HG03060 (cell line): Measurements from ENCODE around the gene VIL1.

Experiments
- ATAC-seq: cut with Tn5 transposase; IDR thresholded peaks from one replicate; pipeline ENCODE4 v1.9.1; 2021; ENCODE audit warnings: low read depth, moderate number of reproducible peaks; ENCODE audit not compliant: unreplicated experiment

Gene VIL1

DNA sequence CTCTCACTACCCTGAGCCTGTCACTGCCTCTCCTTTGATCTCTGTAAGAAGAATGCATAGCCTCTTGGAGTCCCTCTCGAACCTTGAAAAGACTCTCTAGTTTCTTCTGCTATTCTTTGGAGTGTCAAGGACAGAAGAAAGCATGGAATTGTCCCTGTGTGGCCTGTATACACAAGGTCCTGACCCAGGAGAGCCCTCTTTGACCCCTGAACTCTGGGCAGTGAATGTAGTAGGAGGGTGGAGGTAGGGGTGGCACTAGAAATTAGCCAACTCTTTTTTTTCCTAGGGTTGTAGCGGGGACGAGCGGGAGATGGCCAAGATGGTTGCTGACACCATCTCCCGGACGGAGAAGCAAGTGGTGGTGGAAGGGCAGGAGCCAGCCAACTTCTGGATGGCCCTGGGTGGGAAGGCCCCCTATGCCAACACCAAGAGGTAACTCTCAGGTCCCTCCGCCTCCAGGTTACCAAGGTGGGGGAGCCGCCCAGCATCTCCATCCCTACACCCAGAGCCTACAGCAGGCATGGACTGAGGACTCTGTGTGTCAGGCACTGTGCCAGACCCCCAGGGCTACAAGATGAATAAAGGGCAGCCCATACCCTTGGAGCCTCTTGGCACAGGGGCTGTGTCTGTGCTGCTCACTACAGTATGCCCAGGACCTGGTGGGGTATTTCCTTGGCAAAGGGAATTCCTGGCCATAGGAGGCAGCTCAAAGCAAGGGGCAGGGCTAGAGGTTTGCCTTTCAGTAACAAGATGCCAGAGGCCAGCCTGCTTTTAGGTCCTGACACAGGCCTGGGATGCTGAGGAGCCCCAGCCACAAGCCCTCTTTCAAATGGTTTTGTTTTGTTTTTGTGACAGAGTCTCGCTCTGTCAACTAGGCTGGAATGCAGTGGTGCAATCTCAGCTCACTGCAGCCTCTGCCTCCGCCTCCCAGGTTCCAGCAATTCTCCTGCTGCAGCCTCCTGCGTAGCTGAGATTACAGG, 16.4 kb downstream of the VIL1 start:
- ATAC-seq = no peak

DNA sequence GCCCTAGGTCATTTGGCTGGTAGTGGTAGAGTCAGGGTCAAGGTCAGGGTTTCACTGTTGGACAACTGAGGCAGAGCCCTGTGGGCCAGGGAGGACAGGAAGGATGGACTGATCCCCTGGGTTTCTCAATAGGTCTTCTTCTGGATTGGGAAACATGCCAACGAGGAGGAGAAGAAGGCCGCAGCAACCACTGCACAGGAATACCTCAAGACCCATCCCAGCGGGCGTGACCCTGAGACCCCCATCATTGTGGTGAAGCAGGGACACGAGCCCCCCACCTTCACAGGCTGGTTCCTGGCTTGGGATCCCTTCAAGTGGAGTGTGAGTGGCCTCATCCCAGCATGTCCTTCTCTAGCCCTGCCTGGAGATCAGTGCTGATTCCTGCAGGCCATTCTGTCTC, 18.1 kb downstream of the VIL1 start:
- ATAC-seq = no peak

DNA sequence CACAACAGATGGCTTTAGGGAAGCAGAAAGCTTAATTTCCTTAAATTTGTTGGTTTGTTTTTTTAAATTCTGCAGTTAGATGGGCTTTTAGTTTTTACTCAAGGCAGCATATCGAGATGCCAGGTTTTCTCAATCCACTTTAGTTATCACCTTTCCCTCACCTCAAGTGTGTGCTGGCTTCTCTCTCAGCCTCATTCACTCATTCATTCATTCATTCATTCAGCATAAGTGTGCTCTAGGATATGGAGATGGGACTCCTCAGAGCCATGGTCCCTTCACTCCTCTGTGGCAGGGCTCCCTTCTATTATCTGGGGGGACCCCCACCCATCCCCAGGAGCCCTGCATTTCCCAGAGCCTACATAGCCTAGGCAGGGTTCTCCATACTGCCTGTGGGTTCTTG, 19.0 kb downstream of the VIL1 start:
- ATAC-seq = no peak

DNA sequence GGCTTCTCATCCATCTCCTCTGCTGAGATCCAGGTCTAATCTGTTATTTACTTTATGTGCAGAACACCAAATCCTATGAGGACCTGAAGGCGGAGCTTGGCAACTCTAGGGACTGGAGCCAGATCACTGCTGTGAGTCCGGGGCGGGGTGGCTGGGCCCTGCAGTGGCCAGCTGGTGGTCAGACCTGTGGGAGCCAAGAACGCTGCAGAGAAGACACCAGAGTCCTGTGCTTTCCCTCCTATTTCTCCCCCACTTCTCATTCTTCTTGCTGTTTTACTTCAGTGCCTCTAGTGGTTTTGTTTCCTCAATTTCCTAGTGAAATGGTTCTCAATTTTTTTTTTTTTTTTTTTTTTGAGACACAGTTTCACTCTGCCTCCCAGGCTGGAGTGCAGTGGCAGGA, 19.7 kb downstream of the VIL1 start:
- ATAC-seq = no peak

- ATAC-seq = no peak
Observed at GRCh38 chr2:218444692-218445357, 25.9 kb downstream of the VIL1 start.

DNA sequence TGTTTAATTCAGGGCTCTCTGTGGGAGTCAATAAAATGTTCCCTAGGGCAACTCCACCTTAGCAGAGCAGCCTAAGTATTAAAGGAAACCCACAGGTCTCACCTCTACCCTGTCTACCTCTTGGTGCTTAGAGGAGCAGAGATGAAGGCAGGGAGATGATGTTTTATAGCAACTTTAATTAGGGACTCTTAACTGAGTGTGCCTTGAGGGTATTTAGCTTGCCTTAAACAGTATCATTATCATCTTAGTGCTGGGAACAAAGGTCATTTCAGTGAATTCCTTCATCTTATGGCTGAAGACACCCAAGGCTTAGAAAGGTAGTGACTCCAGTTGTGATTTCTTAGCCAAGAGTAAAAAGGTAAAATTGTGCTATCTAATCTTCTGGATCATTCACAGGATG, 26.7 kb downstream of the VIL1 start:
- ATAC-seq = no peak

- no peak for ATAC-seq
Observed at GRCh38 chr2:218446547-218446946, 27.6 kb downstream of the VIL1 start.

DNA sequence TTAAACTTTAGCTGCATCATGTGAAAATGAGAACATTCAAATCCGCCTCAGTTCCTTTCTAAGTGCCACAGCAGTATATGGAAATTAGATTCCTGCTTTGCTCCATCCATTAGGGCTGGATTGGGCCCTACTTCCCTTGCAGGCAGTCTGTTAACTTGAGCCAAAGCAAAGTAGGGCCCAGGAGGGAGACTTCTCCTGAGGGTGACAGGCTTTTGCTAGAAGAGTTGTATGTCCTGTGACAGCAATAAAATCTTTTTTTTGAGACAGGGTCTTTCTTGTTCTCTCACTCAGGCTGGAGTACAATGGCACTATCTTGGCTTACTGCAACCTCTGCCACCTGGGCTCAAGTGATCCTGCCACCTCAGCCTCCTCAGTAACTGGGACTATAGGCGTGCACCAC, 28.1 kb downstream of the VIL1 start:
- ATAC-seq = no peak

DNA sequence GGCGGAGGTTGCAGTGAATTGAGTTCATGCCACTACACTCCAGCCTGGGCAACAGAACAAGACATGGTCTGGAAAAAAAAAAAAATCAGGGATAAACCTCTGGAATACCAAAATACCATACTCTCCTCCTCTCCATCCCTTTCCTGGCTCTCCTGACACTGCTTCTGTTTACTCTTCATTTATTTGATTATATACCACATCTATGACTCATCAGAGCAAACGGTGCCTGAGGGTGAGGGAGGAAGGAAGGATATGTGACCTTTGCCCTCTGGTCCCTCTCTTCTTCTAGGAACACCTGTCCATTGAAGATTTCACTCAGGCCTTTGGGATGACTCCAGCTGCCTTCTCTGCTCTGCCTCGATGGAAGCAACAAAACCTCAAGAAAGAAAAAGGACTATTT, 30.0 kb downstream of the VIL1 start:
- no peak for ATAC-seq

DNA sequence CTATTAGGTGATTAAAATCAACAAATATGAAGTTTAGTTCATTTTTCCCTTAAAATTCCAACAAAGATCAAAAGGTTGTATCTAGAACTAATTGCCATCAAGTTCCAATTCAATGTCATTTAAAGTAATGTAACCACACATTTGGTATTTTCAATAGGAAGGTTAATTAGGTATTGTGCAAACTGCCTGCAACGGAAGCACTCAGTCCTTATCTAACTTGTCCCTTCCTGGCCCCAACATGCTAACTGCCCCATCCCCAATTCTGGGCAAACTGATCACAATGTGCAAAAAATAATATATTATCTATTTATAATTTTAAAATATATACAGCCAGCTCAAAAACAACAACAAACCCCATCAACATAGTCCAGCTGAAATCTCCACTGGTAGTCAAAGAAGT, 33.2 kb downstream of the VIL1 start:
- no peak for ATAC-seq

GRCh38 chr2:218456849-218457248, 37.9 kb downstream of the VIL1 start:
- ATAC-seq = no peak

- ATAC-seq = no peak
Observed at GRCh38 chr2:218458598-218458997, 39.7 kb downstream of the VIL1 start.

DNA sequence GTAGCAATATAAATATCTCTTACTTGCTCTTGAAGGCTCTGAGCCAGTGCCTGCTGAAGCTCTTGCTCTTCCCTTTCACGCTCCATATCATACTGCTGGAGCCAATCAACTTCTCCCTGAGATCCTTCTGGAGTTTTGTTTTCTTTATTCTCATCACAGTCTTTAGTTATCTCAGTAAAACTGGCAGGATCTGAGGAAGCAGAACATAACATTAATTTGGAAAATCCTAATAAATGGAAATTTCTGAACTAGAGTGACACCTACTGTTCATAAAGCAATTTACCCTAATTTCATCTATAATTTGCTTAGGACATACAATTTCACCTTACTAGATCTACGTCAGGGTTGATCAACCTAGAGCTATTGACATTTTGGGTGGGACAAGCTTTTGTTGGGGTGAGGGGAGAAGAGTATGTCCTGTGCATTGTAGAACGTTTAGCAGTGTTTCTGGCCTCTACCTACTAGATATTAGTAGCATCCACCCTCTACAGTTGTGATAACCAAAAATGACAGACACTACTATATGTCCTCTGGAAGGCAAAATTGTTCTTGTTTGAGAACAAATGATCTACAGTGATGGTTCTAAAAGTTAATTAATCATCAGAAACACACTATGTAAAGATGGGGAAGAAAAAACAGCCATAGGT, 47.2 kb downstream of the VIL1 start:
- no peak for ATAC-seq

DNA sequence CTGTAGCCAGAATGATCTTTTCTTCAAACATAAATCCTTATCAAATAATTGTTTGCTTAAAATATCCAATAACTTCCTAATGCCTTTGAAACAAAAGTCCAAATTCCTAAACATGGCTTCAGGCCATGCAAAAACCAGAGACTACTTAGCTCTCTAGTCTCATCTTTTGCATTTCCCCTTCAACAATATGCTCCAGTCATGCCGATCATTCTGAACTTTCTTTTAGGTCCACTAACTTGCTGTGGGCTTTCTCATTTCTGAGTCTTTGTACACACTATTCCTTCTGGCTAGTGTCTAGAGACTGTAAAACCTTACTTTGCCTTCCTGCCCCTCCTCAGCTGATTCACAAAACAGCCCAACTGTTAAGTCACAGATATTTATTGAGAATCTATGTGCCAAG, 51.5 kb downstream of the VIL1 start:
- ATAC-seq = no peak

DNA sequence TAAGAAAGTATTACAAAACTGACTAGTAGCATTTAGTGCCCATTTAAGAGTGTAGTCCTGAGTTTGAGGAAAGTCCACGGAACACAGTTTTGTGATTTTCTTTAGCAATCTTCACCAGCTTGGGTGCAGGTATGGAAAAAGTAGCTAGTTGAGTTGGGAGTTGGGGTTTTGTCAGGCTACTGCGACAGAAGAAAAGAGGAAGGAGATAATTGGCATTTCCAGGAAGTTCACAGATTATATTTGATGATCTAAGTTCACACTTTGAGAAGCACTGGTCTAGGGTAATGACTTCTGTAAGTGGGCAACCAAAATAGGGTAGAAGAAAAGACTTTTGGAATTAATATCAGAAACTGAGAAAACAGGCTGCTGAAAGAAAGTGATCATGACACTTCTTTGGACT, 52.1 kb downstream of the VIL1 start:
- ATAC-seq = no peak

- no peak for ATAC-seq
Observed at GRCh38 chr2:218471982-218472381, 53.1 kb downstream of the VIL1 start.

- no peak for ATAC-seq
Observed at GRCh38 chr2:218472988-218473387, 54.1 kb downstream of the VIL1 start.

GRCh38 chr2:218474527-218474926, 55.6 kb downstream of the VIL1 start:
- no peak for ATAC-seq

DNA sequence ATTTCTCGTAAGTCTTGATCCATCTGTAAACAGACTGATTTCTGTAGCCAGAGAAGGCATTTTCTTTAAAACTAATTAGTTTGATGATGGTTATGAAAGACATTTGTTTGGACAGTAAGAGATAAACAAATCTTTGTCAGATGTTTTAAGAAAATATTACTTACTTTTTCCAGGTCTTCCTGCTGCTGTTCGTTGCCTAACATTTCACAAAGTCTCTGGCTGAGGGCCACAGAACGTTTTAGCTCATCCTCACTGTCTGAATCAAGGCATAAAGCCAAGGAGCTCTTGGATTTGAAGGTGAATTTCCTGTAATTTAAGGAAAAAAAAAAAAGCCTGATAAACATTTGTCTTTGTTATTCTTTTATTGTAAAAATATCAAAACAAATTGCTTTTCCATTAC, 57.8 kb downstream of the VIL1 start:
- ATAC-seq = no peak

- ATAC-seq = no peak
Observed at GRCh38 chr2:218477247-218477646, 58.3 kb downstream of the VIL1 start.

DNA sequence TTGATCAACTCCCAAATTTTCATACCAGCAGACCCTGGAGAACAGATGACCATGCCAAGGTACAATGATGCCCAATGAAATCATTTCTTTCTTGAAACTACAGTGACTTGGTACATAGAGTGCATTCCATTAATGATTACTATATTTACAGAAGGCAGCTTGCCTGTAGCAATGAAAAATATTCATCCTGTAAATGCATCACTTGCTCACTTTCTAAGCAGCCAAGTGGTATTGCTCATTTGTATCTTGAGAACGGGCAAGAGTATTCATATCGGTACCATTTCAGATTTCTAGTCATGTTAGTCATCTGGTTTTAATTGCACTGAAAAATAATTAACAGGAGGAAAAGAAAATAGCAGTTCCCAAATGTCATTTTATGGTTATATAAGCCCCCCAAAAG, 59.6 kb downstream of the VIL1 start:
- no peak for ATAC-seq
